GM11168 (cell line): Measurements from ENCODE around the gene SPACA5.
"Not testable (repeated sequence)": the region's sequence is repeated elsewhere in the genome, so short reads cannot be mapped to it uniquely, and the experiment has no call there.

Source experiments
- in situ Hi-C: fragments of 300-500 bp; cut with MboI; formaldehyde crosslinking; loops from one replicate; pipeline ENCODE4 v1.12.0; 2022; ENCODE audit warnings: low sequenced_read_pairs; ENCODE audit not compliant: unreplicated experiment

SPACA5 gene

DNA sequence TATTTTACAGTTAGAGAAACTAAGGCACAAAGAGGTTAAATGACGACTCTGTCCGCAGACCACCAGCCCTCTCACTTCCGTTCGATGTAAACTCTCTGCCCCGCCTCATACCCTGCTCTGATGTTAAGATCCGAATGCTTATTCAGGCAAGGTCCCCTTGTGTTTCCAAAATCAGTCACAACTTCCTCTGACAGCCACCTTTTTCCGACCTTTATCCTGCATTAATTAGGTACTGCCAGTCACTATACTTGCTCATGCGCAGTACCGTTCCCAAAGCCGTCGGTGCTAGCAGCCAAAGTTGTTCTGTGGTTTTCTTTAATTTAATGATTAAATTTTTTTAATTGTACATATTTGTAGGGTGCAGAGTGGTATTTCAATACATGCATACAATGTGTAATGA, 13.7 kb downstream of the SPACA5 start:
- in situ Hi-C loops: loop anchor here (10.0 kb wide), 1 partner anchor 186 kb away; the partner anchor contains the start of gene ZNF81

DNA sequence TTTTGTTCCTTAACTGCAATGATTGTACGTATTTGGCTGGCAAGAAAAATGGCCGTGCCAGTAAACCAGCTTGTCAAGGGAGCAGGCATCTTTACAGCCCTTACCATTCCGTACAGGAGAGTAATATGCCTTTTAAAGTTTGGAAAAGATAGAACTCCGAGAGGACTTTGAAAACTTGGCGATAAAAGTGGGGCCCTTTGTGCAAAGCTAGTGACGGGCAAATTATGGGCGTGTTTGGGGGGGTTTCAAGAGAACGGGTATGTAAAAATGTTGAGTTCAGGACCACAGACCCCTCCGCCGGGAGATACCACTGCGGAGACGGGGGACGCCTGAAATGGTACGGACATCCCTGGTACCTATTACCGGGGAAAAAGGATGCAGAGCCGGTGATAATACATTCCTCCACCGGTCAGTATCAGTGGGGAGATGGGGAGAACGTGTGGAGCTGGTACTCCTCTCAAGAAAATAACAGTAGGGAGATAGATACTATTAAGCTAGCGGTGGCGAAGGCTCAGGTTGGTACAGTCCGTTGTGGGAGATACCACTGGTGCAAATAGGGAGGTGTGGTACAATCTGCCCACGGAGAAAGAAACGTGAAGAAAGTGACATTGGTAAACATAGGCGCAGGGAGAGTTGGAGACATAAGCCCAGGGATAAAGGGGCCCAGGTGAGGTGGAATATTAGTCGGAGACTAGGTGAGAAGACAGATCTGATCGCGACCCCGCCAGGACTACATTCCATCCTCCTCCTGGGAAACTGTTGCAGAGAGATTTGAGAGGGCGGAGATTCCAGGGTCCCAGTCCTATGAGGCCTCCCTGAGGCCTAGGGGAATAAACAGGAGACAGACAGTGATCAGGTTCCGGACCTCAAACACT, 14.5 kb downstream of the SPACA5 start:
- in situ Hi-C loops: loop anchor here (10.0 kb wide), 1 partner anchor 186 kb away; the partner anchor contains the start of gene ZNF81

DNA sequence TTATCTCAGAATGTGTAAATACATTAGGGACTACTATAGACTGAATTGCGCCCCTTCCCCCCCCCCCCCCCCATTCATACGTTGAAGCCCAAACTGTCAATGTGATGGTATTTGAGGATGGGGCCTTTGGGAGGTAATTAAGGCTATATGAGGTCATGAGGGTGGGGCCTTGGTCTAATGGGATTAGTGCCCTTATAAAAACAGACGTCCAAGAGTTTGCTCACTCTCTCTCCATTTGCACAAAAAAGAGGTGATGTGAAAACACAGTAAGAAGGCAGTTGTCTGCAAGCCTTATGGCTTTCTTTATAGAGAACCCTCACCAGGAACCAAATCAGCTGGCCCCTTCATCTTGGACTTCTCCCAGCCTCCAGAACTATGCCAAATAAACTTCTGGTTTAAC, 15.3 kb downstream of the SPACA5 start:
- in situ Hi-C loops: loop anchor here (10.0 kb wide), 1 partner anchor 187 kb away; the partner anchor contains the start of gene ZNF81

GRCh38 chrX:48022738-48023137, 15.9 kb downstream of the SPACA5 start:
- in situ Hi-C loops: loop anchor here (10.0 kb wide), 1 partner anchor 188 kb away; the partner anchor contains the start of gene ZNF81

DNA sequence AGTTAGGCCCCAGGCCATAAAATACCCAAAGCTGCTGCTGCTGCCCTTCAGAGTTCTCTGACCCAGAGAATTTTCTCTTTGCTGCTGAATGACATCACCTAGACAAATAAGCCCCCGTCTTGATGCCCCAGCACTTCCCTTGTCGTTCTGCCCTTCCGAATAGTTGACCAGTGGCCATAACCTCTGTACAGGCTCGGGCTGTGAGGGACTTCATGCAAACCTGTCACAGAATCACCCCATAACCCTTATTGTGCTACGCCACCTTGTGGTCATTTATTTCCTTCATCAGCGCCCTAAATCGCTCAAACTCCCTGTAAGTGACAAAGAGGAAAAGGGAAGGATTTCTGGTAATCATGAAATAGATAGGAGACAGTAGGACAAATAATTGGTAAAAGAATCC, 18.8 kb downstream of the SPACA5 start:
- in situ Hi-C loops: loop anchor here (10.0 kb wide), 1 partner anchor 191 kb away; the partner anchor contains the start of gene ZNF81

DNA sequence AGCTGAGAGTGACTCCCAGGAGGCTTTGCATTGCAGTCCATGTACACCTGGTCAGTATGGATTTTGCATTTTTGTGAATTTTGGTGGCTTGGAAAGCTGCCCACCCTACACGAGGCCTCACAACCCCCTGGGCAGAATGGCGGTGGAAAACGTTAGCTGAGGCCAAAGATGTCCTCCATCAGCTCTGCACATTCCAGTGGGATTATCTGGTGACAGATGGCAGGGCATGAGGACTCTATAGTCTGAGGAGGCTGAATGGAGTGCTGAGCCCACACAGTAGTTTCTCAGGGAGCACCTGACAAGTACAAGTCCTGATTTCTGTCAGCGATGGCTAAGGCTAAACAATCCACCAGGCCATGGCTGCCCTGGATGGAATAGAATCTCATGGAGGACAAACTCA, 20.8 kb downstream of the SPACA5 start:
- in situ Hi-C loops: loop anchor here (10.0 kb wide), 1 partner anchor 193 kb away; the partner anchor contains the start of gene ZNF81

DNA sequence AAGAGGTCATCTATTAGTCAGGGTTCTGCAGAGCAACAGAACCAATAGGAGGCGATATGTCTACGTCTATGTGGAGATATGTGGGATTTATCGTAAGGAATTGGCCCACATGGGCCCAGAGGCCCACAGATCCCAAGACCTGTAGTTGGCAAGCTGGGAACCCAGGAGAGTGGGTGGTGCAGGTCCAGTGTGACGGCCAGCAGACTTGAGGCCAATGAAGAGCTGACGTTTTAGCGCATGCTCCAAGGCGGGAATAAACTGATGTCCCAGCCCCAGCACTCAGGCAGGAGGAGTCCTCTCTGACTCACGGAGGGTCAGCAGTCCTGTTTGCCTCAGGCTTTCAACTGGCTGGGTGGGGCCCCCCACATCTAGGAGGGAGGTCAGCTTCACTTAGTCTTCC, 21.3 kb downstream of the SPACA5 start:
- in situ Hi-C loops: loop anchor here (10.0 kb wide), 1 partner anchor 193 kb away; the partner anchor contains the start of gene ZNF81

DNA sequence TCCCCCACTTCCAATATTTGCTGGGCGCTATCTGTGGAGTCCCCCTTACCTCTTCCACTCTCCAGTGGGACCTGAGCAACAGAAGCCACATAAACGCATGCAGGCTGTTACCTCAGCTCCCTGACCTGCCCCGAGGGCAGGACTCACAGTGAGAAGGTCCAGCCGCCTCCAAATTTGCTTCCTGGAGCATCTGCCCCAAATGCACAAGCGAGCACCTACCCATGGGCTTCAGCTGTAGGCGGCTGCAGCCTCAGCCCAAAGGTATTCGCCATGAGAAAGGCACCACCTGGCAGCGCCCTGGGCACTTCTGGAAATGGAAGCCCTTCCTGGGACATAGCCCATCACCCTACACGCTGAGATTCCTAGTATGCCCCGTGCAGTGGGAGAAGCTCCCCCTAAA, 23.4 kb downstream of the SPACA5 start:
- in situ Hi-C loops: no loop called here

GRCh38 chrX:48030641-48031173, 23.9 kb downstream of the SPACA5 start:
- in situ Hi-C loops: not testable (repeated sequence)

- in situ Hi-C loops: no loop called here
Measured at GRCh38 chrX:48035891-48036290, 29.1 kb downstream of the SPACA5 start.

DNA sequence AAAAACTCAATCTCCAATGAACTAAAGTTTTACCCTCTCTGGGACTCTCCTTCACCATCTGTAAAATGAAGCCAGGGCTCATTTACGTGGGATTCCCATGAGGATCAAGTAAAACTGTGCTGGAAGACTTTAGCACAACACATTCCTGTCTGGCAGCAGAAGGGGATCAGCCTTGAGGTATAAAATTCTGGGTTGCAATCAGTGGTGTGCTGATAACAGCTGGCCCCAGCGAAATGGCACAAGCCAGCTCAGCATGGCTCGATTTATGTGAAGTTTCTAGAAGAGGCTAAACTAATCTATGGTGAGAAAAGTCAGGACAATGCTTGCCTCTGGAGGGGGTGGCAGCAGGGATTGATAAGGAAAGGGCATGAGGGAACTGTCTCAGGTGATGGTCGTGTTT, 36.3 kb downstream of the SPACA5 start:
- in situ Hi-C loops: no loop called here

DNA sequence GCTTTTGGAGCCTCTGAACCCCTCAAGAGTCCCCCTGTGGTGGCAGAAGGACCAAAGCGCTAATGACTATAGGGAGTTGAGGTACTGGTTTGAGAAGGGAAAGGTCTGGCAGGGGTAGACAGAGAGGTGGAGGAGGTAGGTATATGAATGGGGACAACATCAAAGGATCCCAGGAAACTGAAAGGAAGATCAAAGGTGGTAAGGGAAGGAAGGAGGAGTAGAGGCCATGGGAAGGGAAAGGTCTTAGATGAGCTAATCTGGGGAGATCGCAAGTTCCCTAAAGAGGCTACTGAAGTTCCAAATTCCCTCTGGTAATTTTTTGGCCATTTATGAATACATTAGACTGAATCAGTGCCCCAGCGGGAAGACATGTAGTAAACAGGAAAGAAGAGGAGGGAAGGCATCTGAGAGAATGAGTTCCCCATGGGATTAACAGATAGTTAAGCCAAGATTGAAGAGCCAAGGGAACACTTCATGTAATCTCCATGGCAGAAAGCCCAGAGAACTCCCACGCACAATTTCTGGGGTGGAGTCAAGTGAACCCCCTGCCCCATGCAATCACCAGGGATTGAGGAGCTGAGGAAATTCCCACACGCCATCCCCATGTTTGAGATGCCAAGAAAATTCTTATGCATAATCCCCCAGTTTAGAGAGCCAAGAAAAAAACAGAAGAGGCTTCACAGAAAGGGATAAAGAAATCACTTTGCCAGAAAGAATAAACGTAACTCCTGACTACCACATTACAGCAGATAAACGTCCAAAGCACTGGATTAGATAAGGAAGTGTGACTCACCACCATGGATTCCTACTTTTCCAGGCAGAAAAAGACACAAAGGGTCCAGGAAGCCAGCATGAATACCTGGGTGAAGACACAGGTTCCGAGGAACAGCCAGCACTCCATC, 38.9 kb downstream of the SPACA5 start:
- in situ Hi-C loops: no loop called here

- in situ Hi-C loops: no loop called here
Measured at GRCh38 chrX:48046846-48047245, 40.1 kb downstream of the SPACA5 start.

DNA sequence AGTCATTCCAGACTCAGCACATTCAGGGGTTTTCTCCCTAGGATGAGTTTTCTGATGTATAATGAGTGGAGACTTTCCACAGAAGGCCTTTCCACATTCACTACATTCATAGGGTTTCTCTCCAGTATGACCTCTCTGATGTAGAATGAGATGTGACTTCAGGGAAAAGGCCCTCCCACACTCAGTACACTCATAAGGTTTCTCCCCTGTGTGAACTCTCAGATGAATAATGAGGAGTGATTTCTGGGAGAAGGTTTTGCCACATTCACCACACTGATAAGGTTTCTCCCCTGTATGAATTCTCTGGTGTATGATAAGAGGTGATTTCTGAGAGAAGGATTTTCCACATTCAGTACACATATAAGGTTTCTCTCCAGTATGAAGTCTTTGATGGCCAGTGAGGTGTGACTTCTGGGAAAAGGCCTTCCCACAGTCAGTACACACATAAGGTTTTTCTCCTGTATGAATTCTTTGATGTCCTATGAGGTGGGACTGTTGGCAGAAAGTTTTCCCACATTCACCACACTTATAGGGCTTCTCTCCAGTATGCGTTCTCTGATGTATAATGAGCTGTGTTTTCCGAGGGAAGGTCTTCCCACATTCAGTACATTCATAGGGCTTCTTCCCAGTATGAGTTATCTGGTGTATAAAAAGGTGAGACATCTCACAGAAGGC, 52.0 kb downstream of the SPACA5 start:
- in situ Hi-C loops: loop anchor here (25.0 kb wide), 1 partner anchor 404 kb away; the partner anchor contains the start of gene SLC38A5

DNA sequence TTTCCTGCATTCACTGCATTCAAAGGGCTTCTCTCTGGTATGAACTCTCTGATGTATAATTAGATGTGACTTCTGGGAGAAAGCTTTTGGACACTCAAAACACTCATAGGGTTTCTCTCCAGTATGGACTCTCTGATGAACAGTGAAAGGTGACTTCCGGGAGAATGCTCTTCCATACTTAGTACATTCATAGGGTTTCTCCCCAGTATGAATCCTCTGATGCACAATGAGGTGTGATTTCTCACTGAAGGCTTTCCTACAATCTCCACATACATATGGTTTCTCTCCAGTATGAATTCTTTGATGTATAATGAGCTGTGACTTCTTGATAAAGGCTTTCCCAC, 52.5 kb downstream of the SPACA5 start:
- in situ Hi-C loops: loop anchor here (25.0 kb wide), 1 partner anchor 403 kb away; the partner anchor contains the start of gene SLC38A5
